Activated CD8-positive, alpha-beta memory T cell treated with anti-CD3 and anti-CD28 coated beads for 1 hour (primary cell): ENCODE data around the gene KLK7.
"Not testable (repeated sequence)": the region's sequence is repeated elsewhere in the genome, so short reads cannot be mapped to it uniquely, and the experiment has no call there.

Experiments used
- DNase-seq, 2 donors: peaks; one replicate each; pipeline ENCODE4 v3.0.0-alpha.2; 2020; ENCODE audit warnings: low read depth in 1 of 2; ENCODE audit errors: extremely low read depth in 1 of 2

Gene KLK7

DNA sequence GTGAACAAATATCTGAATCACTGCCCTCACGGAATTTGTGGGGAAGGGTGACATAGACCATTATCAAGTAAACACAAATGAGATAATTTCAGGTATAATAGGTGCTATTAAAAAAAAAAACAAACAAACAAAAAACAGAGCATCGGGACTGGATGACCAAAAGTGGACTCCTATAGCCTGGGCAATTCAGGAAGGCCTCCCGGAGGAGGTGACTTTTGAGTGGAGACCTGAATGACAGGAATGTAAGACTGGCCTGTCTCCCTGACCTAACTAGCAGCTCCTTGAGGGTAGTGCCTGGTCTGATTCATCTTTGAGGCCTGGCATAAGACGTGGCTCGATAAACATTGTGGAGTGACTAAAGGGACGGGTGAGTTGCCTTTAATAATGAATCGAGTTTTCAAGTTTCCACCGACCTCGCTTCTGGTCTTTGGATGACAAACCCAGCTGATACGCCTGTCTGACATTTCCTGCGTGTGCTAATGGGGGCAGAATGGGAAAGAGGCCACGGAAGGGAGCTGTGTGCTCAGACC is 29.0 kb upstream of the KLK7 start:
- DNase-seq = no peak

- no peak for DNase-seq
Measured at GRCh38 chr19:51010066-51010795, 26.5 kb upstream of the KLK7 start.

GRCh38 chr19:51009061-51009891 is 25.6 kb upstream of the KLK7 start:
- no peak for DNase-seq

DNA sequence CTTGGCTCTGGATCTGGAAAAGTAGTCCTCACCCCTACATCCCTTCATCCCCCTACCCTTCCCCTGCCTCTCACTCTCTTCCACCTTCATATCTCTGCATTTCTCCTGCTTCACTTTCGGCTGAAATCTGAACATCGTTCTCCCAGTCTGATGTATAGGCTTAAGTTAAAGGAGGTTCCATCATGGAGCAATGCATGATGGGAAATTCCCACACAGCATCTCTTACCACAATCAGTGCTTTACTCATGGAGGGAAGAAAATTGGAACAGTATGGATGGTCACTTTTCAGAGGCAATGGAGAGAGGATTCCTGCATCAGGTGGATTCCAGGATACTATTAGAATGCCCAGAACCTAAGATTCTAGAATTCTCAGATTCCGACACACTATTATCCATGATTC is 23.8 kb upstream of the KLK7 start:
- DNase-seq = no peak

DNA sequence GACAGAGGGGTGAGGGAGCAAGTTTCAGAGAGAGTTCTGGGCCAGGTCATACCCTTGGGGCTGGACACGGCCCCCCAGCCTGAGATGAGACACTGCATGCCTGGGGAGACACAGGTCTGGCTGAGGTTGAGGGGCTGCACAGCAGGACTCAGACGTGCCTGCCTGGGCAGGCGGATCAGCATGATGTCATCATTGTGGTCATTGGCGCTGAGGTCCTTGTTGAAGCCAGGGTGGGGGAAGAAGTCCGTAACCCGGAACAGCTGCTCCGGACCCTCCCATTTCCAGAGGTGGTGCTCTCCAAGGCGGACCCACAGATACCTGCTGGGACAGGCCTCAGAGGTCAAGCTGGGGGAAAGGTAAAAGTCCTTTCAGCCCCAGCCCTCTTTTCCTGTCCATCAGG is 22.7 kb upstream of the KLK7 start:
- DNase-seq = no peak

DNA sequence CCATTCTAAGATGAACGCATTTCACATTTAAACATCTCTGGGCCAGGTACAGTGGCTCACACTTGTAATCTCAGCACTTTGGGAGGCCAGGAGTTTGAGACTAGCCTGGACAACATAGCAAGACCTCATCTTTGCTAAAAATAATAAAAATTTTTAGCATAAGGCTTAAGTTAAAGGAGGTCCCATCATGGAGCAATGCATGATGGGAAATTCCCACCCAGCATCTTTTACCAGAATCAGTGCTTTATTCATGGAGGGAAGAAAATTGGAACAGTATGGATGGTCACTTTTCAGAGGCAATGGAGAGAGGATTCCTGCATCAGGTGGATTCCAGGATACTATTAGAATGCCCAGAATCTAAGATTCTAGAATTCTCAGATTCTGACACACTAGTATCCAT is 21.5 kb upstream of the KLK7 start:
- no peak for DNase-seq

- no peak for DNase-seq
Measured at GRCh38 chr19:51003316-51003715, 19.6 kb upstream of the KLK7 start.

DNA sequence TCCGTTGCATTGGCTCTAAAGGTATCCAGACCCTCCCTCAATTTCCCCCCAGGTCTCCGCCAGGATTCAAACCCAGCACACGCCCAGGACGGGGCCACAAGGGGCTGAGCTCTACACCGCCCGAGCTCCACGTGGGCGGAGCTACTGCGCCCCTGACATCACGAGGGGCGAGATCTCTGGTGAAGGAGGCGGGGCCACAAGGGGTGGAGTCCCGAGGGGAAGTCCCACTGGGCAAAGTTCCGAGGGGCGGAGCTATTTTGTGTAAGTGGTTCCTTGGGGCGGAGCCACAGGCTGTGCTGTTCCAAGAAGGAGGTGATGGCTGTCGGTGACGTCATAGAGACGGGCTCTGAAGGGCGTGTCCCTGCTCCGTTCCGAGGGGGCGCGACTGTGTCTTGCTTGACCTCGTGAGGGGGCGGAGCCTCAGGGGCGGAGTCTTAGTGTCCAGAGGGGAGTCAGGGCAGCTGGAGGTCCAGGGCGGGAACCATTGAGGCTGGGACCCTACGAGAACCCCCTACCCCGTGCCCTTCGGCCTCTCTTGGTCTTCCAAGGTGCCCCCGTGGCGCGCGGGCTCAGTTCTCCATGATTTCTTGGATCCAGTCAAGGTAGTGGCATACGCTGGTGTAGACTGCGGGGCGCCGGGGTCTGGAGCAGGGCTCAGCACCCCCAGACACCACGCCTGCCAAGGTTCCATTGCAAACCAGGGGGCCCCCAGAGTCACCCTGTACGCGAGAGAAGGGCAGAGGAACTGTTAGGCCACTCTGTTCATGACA is 19.0 kb upstream of the KLK7 start:
- DNase-seq = no peak

GRCh38 chr19:51002089-51002532 is 18.4 kb upstream of the KLK7 start:
- no peak for DNase-seq

- no peak for DNase-seq
Measured at GRCh38 chr19:51001515-51001914, 17.8 kb upstream of the KLK7 start, which contains the start of gene KLK8. Gene KLK8, minus strand, starts transcription at chr19:51001604. Its CDS starts 437 bp downstream, at chr19:51001167.

DNA sequence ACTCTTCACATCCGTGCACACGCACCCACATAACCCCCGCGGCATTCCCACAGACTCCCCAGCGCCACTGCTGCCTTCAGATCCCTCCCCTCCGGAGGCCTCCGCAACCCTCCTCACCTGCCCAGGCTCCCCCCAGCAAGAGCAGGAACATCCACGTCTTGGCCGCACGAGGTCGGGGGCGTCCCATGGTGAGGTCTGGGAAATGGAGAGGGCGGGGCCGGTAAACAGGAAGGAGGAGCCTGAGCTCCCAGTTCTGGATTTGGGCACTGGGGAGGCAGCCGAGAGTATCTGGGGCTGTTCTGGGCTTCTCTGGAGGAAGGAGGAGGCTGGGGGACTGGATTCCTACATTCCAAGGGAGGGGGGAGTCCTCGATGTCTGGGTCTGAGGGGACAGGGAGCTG is 17.3 kb upstream of the KLK7 start:
- no peak for DNase-seq

- DNase-seq = no peak
Measured at GRCh38 chr19:51000426-51000825, 16.7 kb upstream of the KLK7 start.

GRCh38 chr19:50998686-50999085 is 15.0 kb upstream of the KLK7 start:
- DNase-seq = no peak

GRCh38 chr19:50998061-50998460 is 14.3 kb upstream of the KLK7 start:
- DNase-seq = no peak

GRCh38 chr19:50994129-50994528 is 10.4 kb upstream of the KLK7 start:
- DNase-seq = no peak

DNA sequence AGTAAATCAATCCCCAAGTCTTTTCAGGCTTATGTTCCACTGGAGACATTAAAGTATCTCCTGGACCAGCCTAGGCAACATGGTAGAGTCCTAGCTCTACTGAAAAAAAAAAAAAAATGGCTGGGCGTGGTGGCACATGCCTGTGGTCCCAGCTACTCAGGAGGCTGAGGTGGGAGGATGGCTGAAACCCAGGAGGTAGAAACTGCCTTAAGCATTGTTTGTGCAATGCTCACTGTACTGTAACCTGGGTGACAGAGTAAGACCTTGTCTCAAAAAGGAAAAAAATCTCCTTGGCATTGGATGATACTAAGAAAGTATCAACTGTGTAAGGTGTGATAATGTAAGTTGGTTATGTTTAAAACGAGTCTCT is 8.9 kb upstream of the KLK7 start:
- no peak for DNase-seq

- not testable (repeated sequence) for DNase-seq
Measured at GRCh38 chr19:50984416-50984815, 699 bp upstream of the KLK7 start.

GRCh38 chr19:50982186-50982585 is 1.5 kb downstream of the KLK7 start:
- no peak for DNase-seq

- no peak for DNase-seq
Measured at GRCh38 chr19:50981587-50982146, 2.0 kb downstream of the KLK7 start.

- DNase-seq = no peak
Measured at GRCh38 chr19:50980208-50980607, 3.5 kb downstream of the KLK7 start.

GRCh38 chr19:50979758-50980157 is 4.0 kb downstream of the KLK7 start:
- DNase-seq = no peak
